Neural cell (in vitro differentiated cells): ENCODE results near the gene RAPGEF2. TPM values are rescaled to one million over a fixed set of nuclear protein-coding genes. Genes with fewer than 3 reads are reported as not detected.

Experiments
- H2AFZ ChIP-seq: fragments of 200-600, 300-800 bp; sonication (generic), shearing (Covaris generic); 2 replicates; pipeline ENCODE4 v1.6.0; 2014; ENCODE audit warnings: low read depth, mild to moderate bottlenecking, antibody characterized with exemption, low read length, moderate library complexity
- H3F3A ChIP-seq: fragments of 200-600 bp; shearing (Covaris generic); 2 replicates; pipeline ENCODE4 v1.6.1; 2016; ENCODE audit warnings: mild to moderate bottlenecking, moderate library complexity, mixed read lengths, antibody characterized with exemption, low read length; ENCODE audit not compliant: insufficient read depth, poor library complexity, severe bottlenecking
- H3K27ac ChIP-seq: fragments of 200-600, 300-800 bp; sonication (generic), shearing (Covaris generic); 2 replicates; pipeline ENCODE4 v1.5.1; 2014; ENCODE audit warnings: mild to moderate bottlenecking, low read length, moderate library complexity
- H3K27me3 ChIP-seq: fragments of 300-800, 200-600 bp; sonication (generic), shearing (Covaris generic); 2 replicates; pipeline ENCODE4 v1.6.0; 2014; ENCODE audit warnings: mild to moderate bottlenecking, low read depth, low read length, moderate library complexity; ENCODE audit not compliant: insufficient read depth
- H3K36me3 ChIP-seq: fragments of 300-800, 200-600 bp; sonication (generic), shearing (Covaris generic); 2 replicates; pipeline ENCODE4 v1.5.1; 2014; ENCODE audit warnings: mild to moderate bottlenecking, antibody characterized with exemption, low read length, moderate library complexity; ENCODE audit not compliant: insufficient read depth
- H3K4me2 ChIP-seq: fragments of 300-800, 200-600 bp; sonication (generic), shearing (Covaris generic); 2 replicates; pipeline ENCODE4 v1.6.0; 2014; ENCODE audit warnings: mild to moderate bottlenecking, low read length
- H3K4me3 ChIP-seq: fragments of 300-800, 200-600 bp; sonication (generic), shearing (Covaris generic); 2 replicates; pipeline ENCODE4 v1.5.1; 2014; ENCODE audit warnings: mild to moderate bottlenecking, low read length, moderate library complexity
- H3K79me2 ChIP-seq: fragments of 200-600 bp; shearing (Covaris generic); replicated peaks from 2 replicates; pipeline ENCODE4 v1.6.0; 2014; ENCODE audit warnings: mild to moderate bottlenecking, low read length, moderate library complexity; ENCODE audit not compliant: insufficient read depth
- H3K9ac ChIP-seq: fragments of 300-800, 200-600 bp; sonication (generic), shearing (Covaris generic); 2 replicates; pipeline ENCODE4 v1.6.1; 2016; ENCODE audit warnings: mild to moderate bottlenecking, low read length, mixed read lengths
- H3K9me2 ChIP-seq: fragments of 200-600 bp; shearing (Covaris generic); 2 replicates; pipeline ENCODE4 v1.6.1; 2016; ENCODE audit warnings: mild to moderate bottlenecking, low read length, mixed read lengths; ENCODE audit not compliant: insufficient read depth
- H3K9me3 ChIP-seq: fragments of 200-600, 300-800 bp; sonication (generic), shearing (Covaris generic); 2 replicates; pipeline ENCODE4 v1.6.1; 2016; ENCODE audit warnings: mild to moderate bottlenecking, mixed run types, low read length, moderate library complexity, mixed read lengths
- H4K20me1 ChIP-seq: fragments of 200-600 bp; shearing (Covaris generic); 2 replicates; pipeline ENCODE4 v1.6.1; 2016; ENCODE audit warnings: mild to moderate bottlenecking, mixed run types; ENCODE audit not compliant: insufficient read depth
- CTCF ChIP-seq: fragments of 450-650 bp; IDR thresholded peaks from 2 replicates; pipeline ENCODE4 v1.5.1; 2014; ENCODE audit warnings: antibody characterized with exemption, mild to moderate bottlenecking, moderate library complexity; ENCODE audit not compliant: poor library complexity, severe bottlenecking
- EP300 ChIP-seq: fragments of 450-650 bp; conservative IDR thresholded peaks from 2 replicates; pipeline ENCODE4 v1.6.1; 2014; ENCODE audit warnings: antibody characterized with exemption, mild to moderate bottlenecking, moderate library complexity; ENCODE audit not compliant: poor library complexity, severe bottlenecking
- EZH2 ChIP-seq: fragments of 200-600, 300-800 bp; shearing (Covaris generic), sonication (generic); IDR thresholded peaks from 2 replicates; pipeline ENCODE4 v1.6.1; 2014; ENCODE audit warnings: antibody characterized with exemption, low read length, borderline replicate concordance, mild to moderate bottlenecking; ENCODE audit not compliant: insufficient read depth, poor library complexity, severe bottlenecking
- MXI1 ChIP-seq: fragments of 450-650 bp; conservative IDR thresholded peaks from 2 replicates; pipeline ENCODE4 v1.6.1; 2014; ENCODE audit warnings: antibody characterized with exemption, mild to moderate bottlenecking; ENCODE audit not compliant: poor library complexity, severe bottlenecking
- POLR2AphosphoS5 ChIP-seq: IDR thresholded peaks from 2 replicates; pipeline ENCODE4 v1.6.1; 2012
- RAD21 ChIP-seq: fragments of 450-650 bp; conservative IDR thresholded peaks from 2 replicates; pipeline ENCODE4 v1.6.1; 2014; ENCODE audit warnings: antibody characterized with exemption, mild to moderate bottlenecking, moderate library complexity
- REST ChIP-seq: IDR thresholded peaks from 2 replicates; pipeline ENCODE4 v1.6.1; 2012; ENCODE audit warnings: borderline replicate concordance
- SMC3 ChIP-seq: fragments of 450-650 bp; conservative IDR thresholded peaks from 2 replicates; pipeline ENCODE4 v1.6.1; 2014; ENCODE audit warnings: antibody characterized with exemption, mild to moderate bottlenecking, moderate library complexity; ENCODE audit not compliant: poor library complexity
- TAF1 ChIP-seq: IDR thresholded peaks from 2 replicates; pipeline ENCODE4 v1.6.1; 2012; ENCODE audit warnings: low read depth
- polyA plus RNA-seq: library from polyadenylated mRNA; depleted of rRNA; stranded (reverse); fragments of >200 nt; gene quantifications from 2 replicates; pipeline ENCODE4 v1.2.3, GENCODE V29; 2014

The RAPGEF2 gene
- polyA plus RNA-seq, 1 donor from 2014 or later = 134 TPM

GRCh38 chr4:159267869-159268285 is 165.0 kb downstream of the RAPGEF2 start:
- Histone ChIP-seq H2AFZ (peak overlapping the region; percentile 18), H3K9me3 (no peaks in the 10 kb centered on the region), H3K27ac (peak overlapping the region; percentile 79), H3K9ac (peak overlapping the region; percentile 67), H3K4me2 (peak overlapping the region; percentile 87), H4K20me1 (peaks cover 2% of the 10 kb centered on the region), H3K79me2 (peaks cover 67% of the 10 kb centered on the region), H3K4me3 (peak overlapping the region; percentile 64), H3K27me3 (no peaks in the 10 kb centered on the region), H3F3A (peaks cover 14% of the 10 kb centered on the region), H3K9me2 (no peaks in the 10 kb centered on the region), H3K36me3 (no peaks in the 10 kb centered on the region)
- TF ChIP-seq POLR2AphosphoS5 = no peak
- TF ChIP-seq TAF1 = no peak
- no peak for TF ChIP-seq MXI1
- no peak for TF ChIP-seq SMC3
- TF ChIP-seq REST = no peak
- no peak for TF ChIP-seq CTCF
- no peak for TF ChIP-seq EP300
- TF ChIP-seq EZH2 = no peak
- no peak for TF ChIP-seq RAD21

DNA sequence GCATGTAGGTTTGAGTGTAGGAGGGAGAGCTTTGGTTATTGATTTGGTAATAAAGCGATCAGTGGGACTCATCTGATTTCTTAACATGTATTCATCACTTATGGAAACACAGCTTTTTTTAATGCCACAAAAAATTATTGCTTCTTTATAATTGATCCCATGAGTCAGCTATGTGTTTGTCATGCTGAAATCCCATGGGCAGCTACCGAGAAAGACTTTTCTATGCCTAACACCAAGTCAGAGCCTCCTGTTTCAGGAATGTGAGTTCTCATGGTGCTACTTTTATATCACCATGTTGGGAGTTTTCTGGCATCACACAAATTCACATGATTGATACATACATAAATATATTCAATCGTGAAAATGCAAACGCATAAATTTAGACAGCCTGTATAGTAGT is 165.7 kb downstream of the RAPGEF2 start:
- Histone ChIP-seq H3K9me2 (no peaks in the 10 kb centered on the region), H3K79me2 (peaks cover 67% of the 10 kb centered on the region), H2AFZ (no peak overlapping the region), H3K4me2 (peak overlapping the region; percentile 87), H3K27me3 (no peaks in the 10 kb centered on the region), H3K27ac (peak overlapping the region; percentile 79), H3K4me3 (peak overlapping the region; percentile 64), H4K20me1 (peaks cover 2% of the 10 kb centered on the region), H3K36me3 (no peaks in the 10 kb centered on the region), H3F3A (peaks cover 14% of the 10 kb centered on the region), H3K9ac (peak overlapping the region; percentile 67), H3K9me3 (no peaks in the 10 kb centered on the region)
- TF ChIP-seq SMC3 = no peak
- TF ChIP-seq TAF1 = no peak
- TF ChIP-seq EP300 = no peak
- no peak for TF ChIP-seq EZH2
- no peak for TF ChIP-seq CTCF
- TF ChIP-seq POLR2AphosphoS5 = no peak
- TF ChIP-seq REST = no peak
- TF ChIP-seq MXI1 = no peak
- TF ChIP-seq RAD21 = no peak
